ENCODE measurements around the gene SLC12A5.
A peak's percentile ranks its signal among the peaks of the same experiment; 100 is the strongest.

The SLC12A5 gene

DNA sequence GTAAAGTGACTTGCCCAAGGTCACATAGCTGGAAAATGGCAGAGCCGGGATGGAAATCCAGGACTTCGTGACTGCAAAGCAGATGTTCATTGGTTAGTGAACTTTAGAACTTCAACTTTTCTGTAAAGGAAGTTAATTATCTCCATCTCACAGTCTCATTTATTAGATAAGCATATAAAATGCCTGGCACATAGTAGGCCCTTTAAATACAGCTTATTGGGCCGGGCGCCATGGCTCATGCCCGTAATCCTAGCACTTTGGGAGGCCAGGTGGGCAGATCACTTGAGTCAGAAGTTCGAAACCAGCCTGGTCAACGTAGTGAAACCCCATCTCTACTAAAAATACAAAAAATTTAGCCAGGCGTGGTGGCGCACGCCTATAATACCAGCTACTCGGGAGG, 22.1 kb upstream of the SLC12A5 start:
- Histone ChIP-seq H3K27ac (ENCODE audit: low read depth, low read length, severe bottlenecking) (no peak overlapping the region), H3K9me3 (ENCODE audit: control insufficient read depth, low read length) (no peaks in the 10 kb centered on the region), H3K4me3 (ENCODE audit: extremely low read depth, insufficient read depth, low read length, poor library complexity, severe bottlenecking) (no peak overlapping the region), H3K36me3 (ENCODE audit: control insufficient read depth, insufficient read depth, low read length) (no peaks in the 10 kb centered on the region), H3K4me1 (ENCODE audit: control insufficient read depth, insufficient read depth, low read length, poor library complexity, severe bottlenecking) (peaks cover 24% of the 10 kb centered on the region)
- WGBS, 2 experiments (ENCODE audit: insufficient coverage in 2 of 2) = 93 to 96% methylated on average over 7 to 11 of the region's 11 CpGs

DNA sequence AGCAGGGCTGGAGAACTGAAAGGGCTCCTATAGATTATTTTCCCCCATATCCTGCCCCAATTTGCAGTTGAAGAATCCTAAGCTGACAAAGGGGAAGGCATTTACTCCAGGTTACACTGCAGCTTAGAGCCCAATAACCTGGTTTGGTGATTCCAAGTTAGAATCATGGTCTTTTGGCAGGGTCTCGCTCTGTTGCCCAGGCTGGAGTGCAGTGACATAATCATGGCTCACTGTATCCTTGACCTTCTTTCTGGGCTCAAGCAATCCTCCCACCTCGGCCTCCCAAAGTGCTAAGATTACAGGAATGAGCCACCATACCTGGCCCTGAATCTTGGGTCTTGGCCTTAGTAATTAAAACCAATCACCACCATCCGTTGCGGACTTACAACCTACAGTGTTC, 21.3 kb upstream of the SLC12A5 start:
- Histone ChIP-seq H3K27ac (ENCODE audit: low read depth, low read length, severe bottlenecking) (peak overlapping the region; percentile 63), H3K4me3 (ENCODE audit: extremely low read depth, insufficient read depth, low read length, poor library complexity, severe bottlenecking) (no peak overlapping the region), H3K4me1 (ENCODE audit: control insufficient read depth, insufficient read depth, low read length, poor library complexity, severe bottlenecking) (peaks cover 24% of the 10 kb centered on the region), H3K36me3 (ENCODE audit: control insufficient read depth, insufficient read depth, low read length) (no peaks in the 10 kb centered on the region), H3K9me3 (ENCODE audit: control insufficient read depth, low read length) (no peaks in the 10 kb centered on the region)
- WGBS, 2 experiments (ENCODE audit: insufficient coverage in 2 of 2) = 91 to 94% methylated on average over 4 of the region's 4 CpGs

DNA sequence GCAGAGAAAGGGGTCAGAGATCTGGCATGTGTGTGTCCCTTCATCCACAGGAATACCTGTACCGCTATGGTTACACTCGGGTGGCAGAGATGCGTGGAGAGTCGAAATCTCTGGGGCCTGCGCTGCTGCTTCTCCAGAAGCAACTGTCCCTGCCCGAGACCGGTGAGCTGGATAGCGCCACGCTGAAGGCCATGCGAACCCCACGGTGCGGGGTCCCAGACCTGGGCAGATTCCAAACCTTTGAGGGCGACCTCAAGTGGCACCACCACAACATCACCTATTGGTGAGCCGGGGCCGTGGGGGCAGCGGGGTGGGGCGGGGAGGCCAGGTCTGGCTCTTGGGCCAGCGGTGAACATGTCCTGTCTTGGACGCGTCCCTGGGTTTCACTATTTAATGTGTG, 19.2 kb upstream of the SLC12A5 start:
- Histone ChIP-seq H3K27ac (ENCODE audit: low read depth, low read length, severe bottlenecking) (no peak overlapping the region), H3K9me3 (ENCODE audit: control insufficient read depth, low read length) (no peaks in the 10 kb centered on the region), H3K4me1 (ENCODE audit: control insufficient read depth, insufficient read depth, low read length, poor library complexity, severe bottlenecking) (peaks cover 21% of the 10 kb centered on the region), H3K4me3 (ENCODE audit: extremely low read depth, insufficient read depth, low read length, poor library complexity, severe bottlenecking) (no peak overlapping the region), H3K36me3 (ENCODE audit: control insufficient read depth, insufficient read depth, low read length) (no peaks in the 10 kb centered on the region)
- 93 to 96% methylated on average over 10 to 20 of the region's 20 CpGs for WGBS, 2 experiments (ENCODE audit: insufficient coverage in 2 of 2)

DNA sequence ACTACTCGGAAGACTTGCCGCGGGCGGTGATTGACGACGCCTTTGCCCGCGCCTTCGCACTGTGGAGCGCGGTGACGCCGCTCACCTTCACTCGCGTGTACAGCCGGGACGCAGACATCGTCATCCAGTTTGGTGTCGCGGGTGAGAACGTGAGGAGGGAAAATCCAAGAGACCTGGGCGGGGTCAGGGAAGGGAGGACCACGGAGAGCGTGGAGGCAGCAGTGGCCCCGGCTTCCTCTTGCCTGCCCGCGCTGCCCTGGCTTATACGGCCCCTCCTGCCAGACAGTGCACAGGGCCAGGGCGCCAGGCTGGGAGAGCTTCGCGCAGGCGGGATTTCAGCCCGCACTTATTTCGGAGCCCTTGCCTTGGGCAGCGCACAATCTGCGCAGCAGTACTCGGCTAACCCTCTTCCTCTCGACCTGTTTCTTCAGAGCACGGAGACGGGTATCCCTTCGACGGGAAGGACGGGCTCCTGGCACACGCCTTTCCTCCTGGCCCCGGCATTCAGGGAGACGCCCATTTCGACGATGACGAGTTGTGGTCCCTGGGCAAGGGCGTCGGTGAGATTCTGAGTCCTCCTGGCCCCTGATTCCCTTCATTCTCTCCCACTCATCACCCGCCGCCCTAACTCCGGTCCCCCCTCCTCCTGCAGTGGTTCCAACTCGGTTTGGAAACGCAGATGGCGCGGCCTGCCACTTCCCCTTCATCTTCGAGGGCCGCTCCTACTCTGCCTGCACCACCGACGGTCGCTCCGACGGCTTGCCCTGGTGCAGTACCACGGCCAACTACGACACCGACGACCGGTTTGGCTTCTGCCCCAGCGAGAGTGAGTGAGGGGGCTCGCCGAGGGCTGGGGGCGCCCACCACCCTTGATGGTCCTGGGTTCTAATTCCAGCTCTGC, 18.3 kb upstream of the SLC12A5 start:
- Histone ChIP-seq H3K4me1 (ENCODE audit: control insufficient read depth, insufficient read depth, low read length, poor library complexity, severe bottlenecking) (peaks cover 12% of the 10 kb centered on the region), H3K4me3 (ENCODE audit: extremely low read depth, insufficient read depth, low read length, poor library complexity, severe bottlenecking) (no peak overlapping the region), H3K9me3 (ENCODE audit: control insufficient read depth, low read length) (no peaks in the 10 kb centered on the region), H3K36me3 (ENCODE audit: control insufficient read depth, insufficient read depth, low read length) (no peaks in the 10 kb centered on the region), H3K27ac (ENCODE audit: low read depth, low read length, severe bottlenecking) (no peak overlapping the region)
- WGBS, 2 experiments (ENCODE audit: insufficient coverage in 2 of 2) = 95 to 97% methylated on average over 71 to 74 of the region's 74 CpGs

DNA sequence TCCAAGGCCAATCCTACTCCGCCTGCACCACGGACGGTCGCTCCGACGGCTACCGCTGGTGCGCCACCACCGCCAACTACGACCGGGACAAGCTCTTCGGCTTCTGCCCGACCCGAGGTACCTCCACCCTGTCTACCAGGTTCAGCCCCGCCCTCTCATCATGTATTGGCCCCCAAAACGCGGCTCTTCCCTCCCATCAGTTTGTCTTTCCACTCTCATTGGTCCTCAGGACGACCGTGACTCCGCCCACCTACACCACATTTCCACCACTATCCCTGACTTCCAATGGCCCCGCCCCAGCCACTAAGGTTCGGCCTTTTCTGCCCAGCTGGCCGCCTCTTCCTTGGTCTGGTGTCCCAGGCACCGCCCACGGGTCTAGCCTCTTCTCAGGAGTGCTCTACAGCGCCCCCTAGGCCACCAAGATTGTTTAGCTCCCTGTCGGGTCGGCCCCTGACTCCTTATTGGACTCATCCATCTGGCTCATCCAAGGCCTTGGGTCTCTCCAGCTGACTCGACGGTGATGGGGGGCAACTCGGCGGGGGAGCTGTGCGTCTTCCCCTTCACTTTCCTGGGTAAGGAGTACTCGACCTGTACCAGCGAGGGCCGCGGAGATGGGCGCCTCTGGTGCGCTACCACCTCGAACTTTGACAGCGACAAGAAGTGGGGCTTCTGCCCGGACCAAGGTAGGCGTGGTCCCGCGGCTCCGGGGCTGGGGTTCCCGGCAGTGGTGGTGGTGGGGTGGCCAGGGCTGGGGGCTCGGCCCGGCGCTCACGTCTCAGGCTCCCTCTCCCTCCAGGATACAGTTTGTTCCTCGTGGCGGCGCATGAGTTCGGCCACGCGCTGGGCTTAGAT, 17.2 kb upstream of the SLC12A5 start:
- 92% methylated on average over 40 to 50 of the region's 57 CpGs for WGBS, 2 experiments (ENCODE audit: insufficient coverage in 2 of 2)
- H3K9me3 ChIP-seq (ENCODE audit: control insufficient read depth, low read length) = no peaks in the 10 kb centered on the region
- peaks cover 11% of the 10 kb centered on the region for H3K4me1 ChIP-seq (ENCODE audit: control insufficient read depth, insufficient read depth, low read length, poor library complexity, severe bottlenecking)
- H3K4me3 ChIP-seq (ENCODE audit: extremely low read depth, insufficient read depth, low read length, poor library complexity, severe bottlenecking) = no peak overlapping the region
- H3K27ac ChIP-seq (ENCODE audit: low read depth, low read length, severe bottlenecking) = no peak overlapping the region
- no peaks in the 10 kb centered on the region for H3K36me3 ChIP-seq (ENCODE audit: control insufficient read depth, insufficient read depth, low read length)

DNA sequence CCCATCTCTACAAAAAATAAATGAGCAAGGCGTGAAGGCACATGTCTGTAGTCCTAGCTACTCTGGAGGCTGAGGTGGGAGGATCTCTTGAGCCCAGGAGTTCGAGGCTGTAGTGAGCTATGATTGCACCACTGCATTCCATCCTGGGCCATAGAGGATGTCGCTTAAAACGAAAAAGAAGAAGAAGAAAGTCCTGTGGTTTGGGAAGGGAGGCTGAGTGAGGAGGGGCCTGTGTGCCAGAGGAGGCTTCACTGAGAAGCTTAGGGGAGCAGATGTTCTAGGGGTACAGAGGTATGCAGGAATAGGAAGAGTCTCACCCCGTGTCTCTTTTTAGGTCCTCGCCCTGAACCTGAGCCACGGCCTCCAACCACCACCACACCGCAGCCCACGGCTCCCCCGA, 16.1 kb upstream of the SLC12A5 start:
- no peaks in the 10 kb centered on the region for H3K36me3 ChIP-seq (ENCODE audit: control insufficient read depth, insufficient read depth, low read length)
- H3K4me1 ChIP-seq (ENCODE audit: control insufficient read depth, insufficient read depth, low read length, poor library complexity, severe bottlenecking) = peaks cover 11% of the 10 kb centered on the region
- no peak overlapping the region for H3K27ac ChIP-seq (ENCODE audit: low read depth, low read length, severe bottlenecking)
- H3K4me3 ChIP-seq (ENCODE audit: extremely low read depth, insufficient read depth, low read length, poor library complexity, severe bottlenecking) = no peak overlapping the region
- 84 to 86% methylated on average over 6 to 8 of the region's 10 CpGs for WGBS, 2 experiments (ENCODE audit: insufficient coverage in 2 of 2)
- no peaks in the 10 kb centered on the region for H3K9me3 ChIP-seq (ENCODE audit: control insufficient read depth, low read length)

DNA sequence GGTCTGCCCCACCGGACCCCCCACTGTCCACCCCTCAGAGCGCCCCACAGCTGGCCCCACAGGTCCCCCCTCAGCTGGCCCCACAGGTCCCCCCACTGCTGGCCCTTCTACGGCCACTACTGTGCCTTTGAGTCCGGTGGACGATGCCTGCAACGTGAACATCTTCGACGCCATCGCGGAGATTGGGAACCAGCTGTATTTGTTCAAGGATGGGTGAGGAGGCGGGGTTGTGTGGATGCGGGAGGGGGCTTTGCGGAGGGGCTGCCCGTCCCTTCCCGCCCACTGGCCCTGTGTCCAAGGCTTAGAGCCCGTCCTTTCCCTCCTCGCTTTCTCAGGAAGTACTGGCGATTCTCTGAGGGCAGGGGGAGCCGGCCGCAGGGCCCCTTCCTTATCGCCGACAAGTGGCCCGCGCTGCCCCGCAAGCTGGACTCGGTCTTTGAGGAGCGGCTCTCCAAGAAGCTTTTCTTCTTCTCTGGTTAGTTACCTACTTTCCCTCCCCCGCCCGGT, 15.6 kb upstream of the SLC12A5 start:
- H3K4me1 ChIP-seq (ENCODE audit: control insufficient read depth, insufficient read depth, low read length, poor library complexity, severe bottlenecking) = peaks cover 11% of the 10 kb centered on the region
- peak overlapping the region; percentile 25 for H3K4me3 ChIP-seq (ENCODE audit: extremely low read depth, insufficient read depth, low read length, poor library complexity, severe bottlenecking)
- H3K27ac ChIP-seq (ENCODE audit: low read depth, low read length, severe bottlenecking) = no peak overlapping the region
- no peaks in the 10 kb centered on the region for H3K9me3 ChIP-seq (ENCODE audit: control insufficient read depth, low read length)
- H3K36me3 ChIP-seq (ENCODE audit: control insufficient read depth, insufficient read depth, low read length) = no peaks in the 10 kb centered on the region
- WGBS, 2 experiments (ENCODE audit: insufficient coverage in 2 of 2) = 27 to 48% methylated on average over 15 to 25 of the region's 29 CpGs

DNA sequence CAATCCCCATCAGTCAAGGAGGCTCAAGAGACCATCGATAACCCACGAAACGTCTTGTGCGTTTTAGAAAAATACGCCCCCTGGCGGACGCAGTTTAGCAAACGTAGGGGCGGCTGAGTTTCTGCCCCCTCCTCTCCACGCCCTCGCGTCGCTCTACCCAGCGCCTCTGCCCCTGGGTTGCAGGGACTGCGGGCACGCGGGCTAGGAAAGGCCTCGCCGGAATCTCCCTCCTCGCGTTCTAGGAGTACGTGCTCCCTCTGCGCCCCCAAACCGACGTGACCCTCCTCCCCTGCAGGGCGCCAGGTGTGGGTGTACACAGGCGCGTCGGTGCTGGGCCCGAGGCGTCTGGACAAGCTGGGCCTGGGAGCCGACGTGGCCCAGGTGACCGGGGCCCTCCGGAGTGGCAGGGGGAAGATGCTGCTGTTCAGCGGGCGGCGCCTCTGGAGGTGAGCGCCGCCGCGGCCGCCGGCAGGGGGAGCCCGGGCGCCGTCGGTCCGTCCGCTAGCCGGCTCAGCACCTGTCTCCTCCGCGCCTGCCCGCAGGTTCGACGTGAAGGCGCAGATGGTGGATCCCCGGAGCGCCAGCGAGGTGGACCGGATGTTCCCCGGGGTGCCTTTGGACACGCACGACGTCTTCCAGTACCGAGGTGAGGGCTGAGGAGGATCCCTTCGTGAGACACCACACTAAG, 15.0 kb upstream of the SLC12A5 start:
- Histone ChIP-seq H3K36me3 (ENCODE audit: control insufficient read depth, insufficient read depth, low read length) (no peaks in the 10 kb centered on the region), H3K27ac (ENCODE audit: low read depth, low read length, severe bottlenecking) (no peak overlapping the region), H3K4me3 (ENCODE audit: extremely low read depth, insufficient read depth, low read length, poor library complexity, severe bottlenecking) (peak overlapping the region; percentile 25), H3K4me1 (ENCODE audit: control insufficient read depth, insufficient read depth, low read length, poor library complexity, severe bottlenecking) (peaks cover 5% of the 10 kb centered on the region), H3K9me3 (ENCODE audit: control insufficient read depth, low read length) (no peaks in the 10 kb centered on the region)
- WGBS, 2 experiments (ENCODE audit: insufficient coverage in 2 of 2) = 1 to 2% methylated on average over 52 to 53 of the region's 67 CpGs

DNA sequence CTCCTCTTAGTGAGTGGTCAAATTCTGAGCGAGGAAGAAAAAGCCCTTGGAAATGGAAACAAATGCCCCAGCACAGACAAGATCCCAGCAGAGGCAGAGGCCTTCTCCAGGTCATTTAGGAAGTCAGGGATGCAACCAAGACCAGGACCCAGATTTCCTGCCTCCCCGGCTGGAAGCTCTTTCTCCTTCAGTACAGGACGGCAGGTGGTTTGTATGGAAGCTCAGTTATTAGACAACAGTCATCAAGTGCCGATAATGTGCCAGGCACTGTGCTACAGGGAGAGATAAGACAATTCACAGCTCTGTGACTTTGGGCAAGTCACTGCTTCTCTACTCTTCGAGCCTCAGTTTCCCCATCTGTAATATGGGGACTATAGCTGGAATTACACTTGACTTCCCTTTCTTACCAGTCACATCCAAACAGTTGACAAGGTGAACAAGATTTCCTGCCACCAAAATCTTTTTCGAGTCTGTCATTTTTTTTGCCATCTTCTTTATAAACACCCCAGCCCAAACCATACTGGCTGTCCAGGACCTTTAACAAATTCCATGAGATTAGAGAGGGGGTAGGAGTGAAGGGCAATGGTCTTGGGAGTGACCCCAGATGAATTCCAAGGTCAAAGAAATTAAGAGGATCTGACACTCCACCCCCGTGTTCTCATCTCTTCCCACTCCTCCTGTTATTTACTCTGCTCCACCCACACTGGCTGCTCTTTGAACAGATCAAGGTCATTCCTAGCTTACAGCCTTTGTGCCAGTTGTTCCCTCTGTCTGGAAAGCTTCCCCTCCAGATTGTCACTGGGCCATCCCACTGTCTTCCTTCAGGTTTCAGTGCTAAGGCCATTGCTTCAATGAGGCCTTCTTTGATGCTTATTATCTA, 14.3 kb upstream of the SLC12A5 start:
- no peak overlapping the region for H3K4me3 ChIP-seq (ENCODE audit: extremely low read depth, insufficient read depth, low read length, poor library complexity, severe bottlenecking)
- no peaks in the 10 kb centered on the region for H3K36me3 ChIP-seq (ENCODE audit: control insufficient read depth, insufficient read depth, low read length)
- H3K27ac ChIP-seq (ENCODE audit: low read depth, low read length, severe bottlenecking) = no peak overlapping the region
- peaks cover 3% of the 10 kb centered on the region for H3K4me1 ChIP-seq (ENCODE audit: control insufficient read depth, insufficient read depth, low read length, poor library complexity, severe bottlenecking)
- 80 to 83% methylated on average over 4 to 7 of the region's 7 CpGs for WGBS, 2 experiments (ENCODE audit: insufficient coverage in 2 of 2)
- no peaks in the 10 kb centered on the region for H3K9me3 ChIP-seq (ENCODE audit: control insufficient read depth, low read length)

Measured in mesodermal cell (in vitro differentiated cells).